ENCODE data around the gene PFKL. TPM values are rescaled to one million over a fixed set of nuclear protein-coding genes. Genes with fewer than 3 reads are reported as not detected.

The PFKL gene
- total RNA-seq, 1 experiment from 2014 or later: 68.8 TPM

DNA sequence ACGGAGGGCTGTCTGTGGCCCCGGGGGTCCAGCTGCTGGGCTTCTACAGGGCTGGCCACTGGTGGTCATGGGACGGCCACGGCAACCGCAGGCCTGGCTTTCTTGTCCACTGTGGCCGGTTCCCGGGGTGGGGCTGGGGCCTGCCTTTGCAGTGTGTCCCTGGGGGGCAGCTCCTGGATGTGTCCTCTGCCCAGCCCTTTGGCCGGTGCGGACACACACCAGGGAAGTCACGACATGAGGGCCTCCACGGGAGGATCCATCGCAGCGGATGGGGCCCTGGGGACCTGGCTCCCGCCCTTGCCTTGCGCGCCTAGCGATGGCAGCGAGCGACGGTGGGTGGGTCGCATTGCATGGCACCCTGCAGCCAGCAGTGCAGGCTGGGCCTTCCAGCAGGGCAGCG is 18.0 kb downstream of the PFKL start:
- 0 out of 2 replicates have a peak, but pooled peaks cover 2% of the 10 kb centered on the region for H3K36me3 ChIP-seq (ENCODE audit: insufficient read depth, low read length)
- no peak for DNase-seq
- no peak overlapping the region for H3K27ac ChIP-seq (ENCODE audit: low read length)
- H3K79me2 ChIP-seq (ENCODE audit: low read length): no peaks in the 10 kb centered on the region
- no peaks in the 10 kb centered on the region for H3K9me3 ChIP-seq (ENCODE audit: low read length)
- H4K20me1 ChIP-seq (ENCODE audit: insufficient read depth, low read depth, low read length): no peaks in the 10 kb centered on the region
- no peaks in the 10 kb centered on the region for H3K27me3 ChIP-seq (ENCODE audit: low read length)
- H3K4me3 ChIP-seq (ENCODE audit: low read length): no peak overlapping the region
- H3K9ac ChIP-seq (ENCODE audit: low read length): no peak overlapping the region
- H3K4me1 ChIP-seq (ENCODE audit: low read length): no peaks in the 10 kb centered on the region
- H2AFZ ChIP-seq (ENCODE audit: low read length): no peak overlapping the region
- H3K4me2 ChIP-seq (ENCODE audit: low read depth, low read length, poor library complexity, severe bottlenecking): no peak overlapping the region
- H3K9me2 ChIP-seq (replicated peaks; ENCODE audit: insufficient read depth, low read length): no peaks in the 10 kb centered on the region

DNA sequence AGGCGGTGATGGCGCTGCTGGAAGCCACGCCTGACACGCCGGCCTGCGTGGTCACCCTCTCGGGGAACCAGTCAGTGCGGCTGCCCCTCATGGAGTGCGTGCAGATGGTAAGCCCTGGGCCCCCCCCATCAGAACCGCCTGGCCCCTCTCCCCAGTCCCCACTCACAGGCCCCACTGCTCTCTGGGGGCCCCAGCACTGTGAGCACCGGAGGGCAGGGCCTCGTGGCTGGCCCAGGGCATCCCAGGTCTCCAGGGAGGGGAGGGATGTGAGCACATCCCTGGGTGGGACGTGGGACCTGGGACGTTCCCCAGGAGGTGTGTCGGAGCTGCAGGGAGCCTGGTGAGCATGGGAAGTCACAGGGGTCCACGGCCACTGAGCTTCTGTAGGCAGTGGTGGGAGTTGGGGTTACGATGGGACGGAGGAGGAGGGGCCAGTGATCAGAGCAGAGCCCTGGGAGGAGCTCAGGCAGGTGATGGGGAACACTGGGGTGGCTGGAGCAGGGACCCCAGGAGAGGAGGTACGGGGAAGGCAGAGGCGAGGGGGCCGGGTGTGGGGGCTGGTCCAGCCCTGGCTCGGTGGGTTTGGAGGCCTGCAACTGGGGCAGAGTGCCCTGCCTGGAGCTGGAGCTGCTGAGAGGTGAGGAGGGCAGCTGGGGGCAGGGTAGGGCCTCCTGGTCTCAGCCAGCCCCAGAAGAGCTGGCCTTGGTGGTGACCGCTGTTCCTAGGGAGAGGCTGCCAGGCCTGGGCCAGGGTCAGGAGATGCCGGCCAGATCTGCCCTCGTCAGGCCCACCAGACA is 18.8 kb downstream of the PFKL start:
- 0 out of 2 replicates have a peak, but pooled peaks cover 2% of the 10 kb centered on the region for H3K36me3 ChIP-seq (ENCODE audit: insufficient read depth, low read length)
- no peak overlapping the region for H3K4me3 ChIP-seq (ENCODE audit: low read length)
- H3K9ac ChIP-seq (ENCODE audit: low read length): no peak overlapping the region
- no peaks in the 10 kb centered on the region for H3K27me3 ChIP-seq (ENCODE audit: low read length)
- H3K79me2 ChIP-seq (ENCODE audit: low read length): no peaks in the 10 kb centered on the region
- H3K4me2 ChIP-seq (ENCODE audit: low read depth, low read length, poor library complexity, severe bottlenecking): no peak overlapping the region
- no peaks in the 10 kb centered on the region for H4K20me1 ChIP-seq (ENCODE audit: insufficient read depth, low read depth, low read length)
- no peaks in the 10 kb centered on the region for H3K9me3 ChIP-seq (ENCODE audit: low read length)
- H2AFZ ChIP-seq (ENCODE audit: low read length): no peak overlapping the region
- no peak for DNase-seq
- H3K9me2 ChIP-seq (replicated peaks; ENCODE audit: insufficient read depth, low read length): no peaks in the 10 kb centered on the region
- H3K4me1 ChIP-seq (ENCODE audit: low read length): no peaks in the 10 kb centered on the region
- no peak overlapping the region for H3K27ac ChIP-seq (ENCODE audit: low read length)

DNA sequence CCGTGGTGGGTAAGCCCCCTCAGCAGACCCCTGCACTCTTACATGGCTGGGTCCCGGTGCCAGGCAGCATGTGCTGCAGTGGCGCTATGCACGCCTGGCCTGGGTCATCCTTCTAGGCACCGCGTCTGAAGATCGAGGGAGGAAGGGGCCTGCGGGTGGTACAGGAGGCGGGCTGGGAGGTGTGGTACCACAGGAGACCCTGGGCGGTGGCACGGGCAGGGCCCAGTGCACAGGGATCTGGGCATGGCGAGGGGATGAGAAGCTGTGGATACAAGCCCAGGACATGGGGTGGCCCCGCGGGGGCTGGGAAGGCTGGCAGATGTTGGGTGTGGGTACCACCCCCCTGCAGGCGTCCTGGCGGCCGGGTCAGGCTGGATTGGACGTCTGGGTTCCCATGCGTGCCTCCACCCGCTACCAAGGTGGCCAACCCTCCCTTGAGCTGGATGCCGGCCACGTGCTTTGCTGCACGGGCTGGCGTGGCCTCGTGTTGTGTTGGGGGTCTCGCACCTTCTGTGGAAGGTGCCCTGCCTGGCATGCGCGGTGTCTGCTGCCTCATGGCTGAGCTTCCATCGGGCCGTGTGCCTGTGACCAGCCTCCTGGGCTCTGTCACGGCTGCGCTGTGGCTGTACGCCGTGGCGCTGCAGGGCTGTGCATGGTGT is 19.7 kb downstream of the PFKL start:
- Histone ChIP-seq H3K4me1 (ENCODE audit: low read length) (no peaks in the 10 kb centered on the region), H3K9ac (ENCODE audit: low read length) (no peak overlapping the region), H3K27ac (ENCODE audit: low read length) (no peak overlapping the region), H3K36me3 (ENCODE audit: insufficient read depth, low read length) (0 out of 2 replicates have a peak, but pooled peaks cover 2% of the 10 kb centered on the region), H4K20me1 (ENCODE audit: insufficient read depth, low read depth, low read length) (no peaks in the 10 kb centered on the region), H3K27me3 (ENCODE audit: low read length) (no peaks in the 10 kb centered on the region), H3K4me2 (ENCODE audit: low read depth, low read length, poor library complexity, severe bottlenecking) (no peak overlapping the region), H3K9me3 (ENCODE audit: low read length) (no peaks in the 10 kb centered on the region), H3K79me2 (ENCODE audit: low read length) (no peaks in the 10 kb centered on the region), H3K9me2 (replicated peaks; ENCODE audit: insufficient read depth, low read length) (no peaks in the 10 kb centered on the region), H3K4me3 (ENCODE audit: low read length) (no peak overlapping the region), H2AFZ (ENCODE audit: low read length) (no peak overlapping the region)
- DNase-seq: no peak

DNA sequence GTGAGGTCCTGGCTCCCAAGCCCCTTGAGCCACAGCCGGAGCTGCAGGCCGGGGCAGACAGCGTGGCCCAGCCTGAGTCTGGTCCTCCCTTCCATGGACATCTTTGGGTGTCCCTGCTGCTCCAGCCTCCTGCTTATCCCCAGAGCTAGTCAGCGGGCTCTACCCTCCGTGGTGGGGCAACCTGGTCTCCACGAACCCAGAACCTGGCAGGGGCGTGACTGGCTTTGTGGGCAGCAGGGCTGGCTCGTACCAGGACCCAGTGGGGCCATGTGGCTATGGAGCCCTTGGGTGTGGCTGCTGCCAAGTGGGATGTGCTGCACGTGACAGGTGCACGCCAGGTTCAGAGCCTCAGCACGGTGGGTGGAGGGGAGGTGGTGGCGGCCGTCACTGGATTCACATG is 21.0 kb downstream of the PFKL start:
- H3K4me1 ChIP-seq (ENCODE audit: low read length): no peaks in the 10 kb centered on the region
- H3K27ac ChIP-seq (ENCODE audit: low read length): no peak overlapping the region
- H3K9me3 ChIP-seq (ENCODE audit: low read length): no peaks in the 10 kb centered on the region
- H3K79me2 ChIP-seq (ENCODE audit: low read length): no peaks in the 10 kb centered on the region
- H2AFZ ChIP-seq (ENCODE audit: low read length): no peak overlapping the region
- 0 out of 2 replicates have a peak, but pooled peaks cover 2% of the 10 kb centered on the region for H3K36me3 ChIP-seq (ENCODE audit: insufficient read depth, low read length)
- DNase-seq: no peak
- no peak overlapping the region for H3K4me3 ChIP-seq (ENCODE audit: low read length)
- no peaks in the 10 kb centered on the region for H3K27me3 ChIP-seq (ENCODE audit: low read length)
- H3K9me2 ChIP-seq (replicated peaks; ENCODE audit: insufficient read depth, low read length): no peaks in the 10 kb centered on the region
- no peak overlapping the region for H3K4me2 ChIP-seq (ENCODE audit: low read depth, low read length, poor library complexity, severe bottlenecking)
- no peak overlapping the region for H3K9ac ChIP-seq (ENCODE audit: low read length)
- no peaks in the 10 kb centered on the region for H4K20me1 ChIP-seq (ENCODE audit: insufficient read depth, low read depth, low read length)

DNA sequence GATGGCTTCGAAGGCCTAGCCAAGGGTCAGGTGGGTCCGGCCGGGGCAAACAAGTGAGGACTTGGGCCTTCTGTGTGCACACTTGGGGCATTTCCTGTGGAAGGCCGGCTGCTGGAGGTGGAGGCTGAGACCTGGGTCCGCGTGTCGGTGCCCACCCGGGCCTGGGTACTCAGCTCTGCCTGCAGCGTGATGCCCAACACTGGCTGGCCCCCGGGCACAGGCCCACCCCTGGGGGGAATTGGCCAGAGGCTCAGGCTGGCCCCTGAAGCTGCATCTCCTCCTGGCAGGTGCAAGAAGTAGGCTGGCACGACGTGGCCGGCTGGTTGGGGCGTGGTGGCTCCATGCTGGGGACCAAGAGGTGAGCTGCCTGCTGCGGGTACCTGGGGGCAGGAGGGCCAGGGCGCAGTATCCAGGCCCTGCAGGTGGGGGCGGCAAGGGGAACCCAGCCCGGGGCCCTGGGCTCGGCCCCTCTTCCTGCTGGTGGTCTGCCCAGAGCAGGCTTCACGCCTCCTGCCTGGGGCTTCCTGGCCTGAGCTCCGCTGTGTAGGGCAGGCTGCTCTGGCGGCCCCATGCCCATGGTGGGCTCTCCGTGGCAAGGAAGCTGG is 22.1 kb downstream of the PFKL start:
- DNase-seq: no peak
- Histone ChIP-seq H3K27me3 (ENCODE audit: low read length) (no peaks in the 10 kb centered on the region), H3K79me2 (ENCODE audit: low read length) (no peaks in the 10 kb centered on the region), H3K27ac (ENCODE audit: low read length) (no peak overlapping the region), H3K9me3 (ENCODE audit: low read length) (no peaks in the 10 kb centered on the region), H4K20me1 (ENCODE audit: insufficient read depth, low read depth, low read length) (no peaks in the 10 kb centered on the region), H3K9ac (ENCODE audit: low read length) (no peak overlapping the region), H3K36me3 (ENCODE audit: insufficient read depth, low read length) (no peaks in the 10 kb centered on the region), H3K4me1 (ENCODE audit: low read length) (no peaks in the 10 kb centered on the region), H2AFZ (ENCODE audit: low read length) (no peak overlapping the region), H3K4me2 (ENCODE audit: low read depth, low read length, poor library complexity, severe bottlenecking) (no peak overlapping the region), H3K9me2 (replicated peaks; ENCODE audit: insufficient read depth, low read length) (no peaks in the 10 kb centered on the region), H3K4me3 (ENCODE audit: low read length) (no peak overlapping the region)

DNA sequence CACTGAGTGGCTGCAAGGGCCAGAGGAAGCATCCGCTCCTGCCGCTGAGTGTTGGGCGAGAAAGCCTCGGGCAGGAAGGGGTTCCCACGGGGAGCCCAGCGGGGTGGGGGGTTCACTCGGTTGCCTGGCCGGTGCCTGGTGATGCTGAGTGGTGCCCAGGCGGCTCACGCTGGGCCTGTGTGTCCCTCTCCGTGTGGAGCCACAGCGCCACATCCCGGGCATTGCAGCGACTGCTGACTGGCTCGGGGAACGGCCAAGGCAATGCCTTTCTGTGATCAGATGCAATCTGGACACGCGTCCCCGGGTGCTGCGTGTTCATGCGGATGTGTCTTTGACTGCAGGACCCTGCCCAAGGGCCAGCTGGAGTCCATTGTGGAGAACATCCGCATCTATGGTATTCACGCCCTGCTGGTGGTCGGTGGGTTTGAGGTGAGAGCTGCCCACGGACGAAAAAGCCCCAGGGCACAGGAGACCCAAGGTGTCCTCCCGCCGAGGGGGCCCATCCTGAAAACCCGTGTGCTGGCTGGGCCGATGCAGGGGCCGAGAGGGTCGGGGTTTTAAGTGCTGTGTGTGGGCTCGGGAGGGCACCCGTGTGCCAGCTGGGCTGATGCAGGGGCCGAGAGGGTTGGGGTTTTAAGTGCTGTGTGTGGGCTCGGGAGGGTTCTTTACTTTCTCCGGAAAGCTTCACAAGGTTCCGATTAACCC is 22.9 kb downstream of the PFKL start:
- no peak for DNase-seq
- Histone ChIP-seq H3K9ac (ENCODE audit: low read length) (no peak overlapping the region), H3K27ac (ENCODE audit: low read length) (no peak overlapping the region), H3K4me3 (ENCODE audit: low read length) (no peak overlapping the region), H3K9me3 (ENCODE audit: low read length) (no peaks in the 10 kb centered on the region), H4K20me1 (ENCODE audit: insufficient read depth, low read depth, low read length) (0 out of 2 replicates have a peak, but pooled peaks cover 3% of the 10 kb centered on the region), H3K36me3 (ENCODE audit: insufficient read depth, low read length) (no peaks in the 10 kb centered on the region), H3K79me2 (ENCODE audit: low read length) (no peaks in the 10 kb centered on the region), H3K27me3 (ENCODE audit: low read length) (no peaks in the 10 kb centered on the region), H3K4me1 (ENCODE audit: low read length) (no peaks in the 10 kb centered on the region), H2AFZ (ENCODE audit: low read length) (no peak overlapping the region), H3K4me2 (ENCODE audit: low read depth, low read length, poor library complexity, severe bottlenecking) (no peak overlapping the region), H3K9me2 (replicated peaks; ENCODE audit: insufficient read depth, low read length) (no peaks in the 10 kb centered on the region)

DNA sequence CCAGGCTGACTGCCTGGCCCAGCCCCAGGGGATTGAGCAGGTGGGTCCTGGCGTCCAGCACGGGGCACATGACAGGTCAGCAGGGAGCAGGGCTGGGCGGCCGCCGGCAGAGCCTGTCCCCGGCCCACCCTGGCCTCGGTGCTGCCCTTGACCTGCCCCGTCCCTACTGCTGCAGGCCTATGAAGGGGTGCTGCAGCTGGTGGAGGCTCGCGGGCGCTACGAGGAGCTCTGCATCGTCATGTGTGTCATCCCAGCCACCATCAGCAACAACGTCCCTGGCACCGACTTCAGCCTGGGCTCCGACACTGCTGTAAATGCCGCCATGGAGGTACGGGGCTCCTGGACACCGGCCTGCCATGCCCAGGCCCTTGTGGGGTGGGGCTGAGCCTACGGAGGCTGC is 23.7 kb downstream of the PFKL start:
- DNase-seq: no peak
- Histone ChIP-seq H3K4me1 (ENCODE audit: low read length) (no peaks in the 10 kb centered on the region), H3K9me2 (replicated peaks; ENCODE audit: insufficient read depth, low read length) (no peaks in the 10 kb centered on the region), H3K9ac (ENCODE audit: low read length) (no peak overlapping the region), H3K79me2 (ENCODE audit: low read length) (no peaks in the 10 kb centered on the region), H3K4me2 (ENCODE audit: low read depth, low read length, poor library complexity, severe bottlenecking) (no peak overlapping the region), H3K27me3 (ENCODE audit: low read length) (no peaks in the 10 kb centered on the region), H3K36me3 (ENCODE audit: insufficient read depth, low read length) (no peaks in the 10 kb centered on the region), H2AFZ (ENCODE audit: low read length) (no peak overlapping the region), H3K4me3 (ENCODE audit: low read length) (no peak overlapping the region), H4K20me1 (ENCODE audit: insufficient read depth, low read depth, low read length) (0 out of 2 replicates have a peak, but pooled peaks cover 3% of the 10 kb centered on the region), H3K9me3 (ENCODE audit: low read length) (no peaks in the 10 kb centered on the region), H3K27ac (ENCODE audit: low read length) (no peak overlapping the region)

Measured in Karpas-422 (cell line).